ENCODE results near the gene FAIM. TPM values are rescaled to one million over a fixed set of nuclear protein-coding genes. Genes with fewer than 3 reads are reported as not detected.

Gene FAIM
- total and polyA plus RNA-seq, 2 experiments from 2014 or later: 12.0 to 29.7 TPM

DNA sequence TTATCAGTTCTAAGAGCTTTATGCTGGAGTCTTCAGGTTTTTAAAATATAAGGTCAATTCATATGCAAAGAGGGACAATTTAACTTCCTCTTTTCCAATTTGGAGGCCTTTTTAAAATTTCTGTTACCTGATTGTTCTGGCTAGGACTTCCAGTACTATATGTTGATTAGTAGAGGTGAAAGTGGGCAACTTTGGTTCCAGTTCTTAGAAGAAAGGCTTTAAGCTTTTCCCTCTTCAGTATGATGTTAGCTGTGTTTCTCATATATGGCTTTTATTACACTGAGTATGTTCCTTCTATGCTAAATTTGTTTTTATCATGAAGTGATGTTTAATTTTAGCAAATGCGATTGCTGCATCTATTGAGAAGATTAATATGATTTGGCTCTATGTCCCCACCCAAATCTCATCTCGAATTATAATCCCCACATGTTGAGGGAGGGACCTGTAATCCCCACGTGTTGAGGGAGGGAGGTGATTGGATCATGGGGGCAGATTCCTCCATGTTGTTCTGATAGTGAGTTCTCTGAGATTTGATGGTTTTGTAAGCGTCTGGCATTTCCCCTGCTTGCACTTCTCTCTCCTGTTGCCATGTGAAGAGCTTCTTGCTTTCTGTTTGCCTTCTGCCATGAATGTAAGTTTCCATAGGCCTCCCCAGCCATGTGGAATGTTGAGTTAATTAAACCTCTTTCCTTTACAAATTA is 33.8 kb downstream of the FAIM start (continued):
- TF ChIP-seq, protein P1, sequence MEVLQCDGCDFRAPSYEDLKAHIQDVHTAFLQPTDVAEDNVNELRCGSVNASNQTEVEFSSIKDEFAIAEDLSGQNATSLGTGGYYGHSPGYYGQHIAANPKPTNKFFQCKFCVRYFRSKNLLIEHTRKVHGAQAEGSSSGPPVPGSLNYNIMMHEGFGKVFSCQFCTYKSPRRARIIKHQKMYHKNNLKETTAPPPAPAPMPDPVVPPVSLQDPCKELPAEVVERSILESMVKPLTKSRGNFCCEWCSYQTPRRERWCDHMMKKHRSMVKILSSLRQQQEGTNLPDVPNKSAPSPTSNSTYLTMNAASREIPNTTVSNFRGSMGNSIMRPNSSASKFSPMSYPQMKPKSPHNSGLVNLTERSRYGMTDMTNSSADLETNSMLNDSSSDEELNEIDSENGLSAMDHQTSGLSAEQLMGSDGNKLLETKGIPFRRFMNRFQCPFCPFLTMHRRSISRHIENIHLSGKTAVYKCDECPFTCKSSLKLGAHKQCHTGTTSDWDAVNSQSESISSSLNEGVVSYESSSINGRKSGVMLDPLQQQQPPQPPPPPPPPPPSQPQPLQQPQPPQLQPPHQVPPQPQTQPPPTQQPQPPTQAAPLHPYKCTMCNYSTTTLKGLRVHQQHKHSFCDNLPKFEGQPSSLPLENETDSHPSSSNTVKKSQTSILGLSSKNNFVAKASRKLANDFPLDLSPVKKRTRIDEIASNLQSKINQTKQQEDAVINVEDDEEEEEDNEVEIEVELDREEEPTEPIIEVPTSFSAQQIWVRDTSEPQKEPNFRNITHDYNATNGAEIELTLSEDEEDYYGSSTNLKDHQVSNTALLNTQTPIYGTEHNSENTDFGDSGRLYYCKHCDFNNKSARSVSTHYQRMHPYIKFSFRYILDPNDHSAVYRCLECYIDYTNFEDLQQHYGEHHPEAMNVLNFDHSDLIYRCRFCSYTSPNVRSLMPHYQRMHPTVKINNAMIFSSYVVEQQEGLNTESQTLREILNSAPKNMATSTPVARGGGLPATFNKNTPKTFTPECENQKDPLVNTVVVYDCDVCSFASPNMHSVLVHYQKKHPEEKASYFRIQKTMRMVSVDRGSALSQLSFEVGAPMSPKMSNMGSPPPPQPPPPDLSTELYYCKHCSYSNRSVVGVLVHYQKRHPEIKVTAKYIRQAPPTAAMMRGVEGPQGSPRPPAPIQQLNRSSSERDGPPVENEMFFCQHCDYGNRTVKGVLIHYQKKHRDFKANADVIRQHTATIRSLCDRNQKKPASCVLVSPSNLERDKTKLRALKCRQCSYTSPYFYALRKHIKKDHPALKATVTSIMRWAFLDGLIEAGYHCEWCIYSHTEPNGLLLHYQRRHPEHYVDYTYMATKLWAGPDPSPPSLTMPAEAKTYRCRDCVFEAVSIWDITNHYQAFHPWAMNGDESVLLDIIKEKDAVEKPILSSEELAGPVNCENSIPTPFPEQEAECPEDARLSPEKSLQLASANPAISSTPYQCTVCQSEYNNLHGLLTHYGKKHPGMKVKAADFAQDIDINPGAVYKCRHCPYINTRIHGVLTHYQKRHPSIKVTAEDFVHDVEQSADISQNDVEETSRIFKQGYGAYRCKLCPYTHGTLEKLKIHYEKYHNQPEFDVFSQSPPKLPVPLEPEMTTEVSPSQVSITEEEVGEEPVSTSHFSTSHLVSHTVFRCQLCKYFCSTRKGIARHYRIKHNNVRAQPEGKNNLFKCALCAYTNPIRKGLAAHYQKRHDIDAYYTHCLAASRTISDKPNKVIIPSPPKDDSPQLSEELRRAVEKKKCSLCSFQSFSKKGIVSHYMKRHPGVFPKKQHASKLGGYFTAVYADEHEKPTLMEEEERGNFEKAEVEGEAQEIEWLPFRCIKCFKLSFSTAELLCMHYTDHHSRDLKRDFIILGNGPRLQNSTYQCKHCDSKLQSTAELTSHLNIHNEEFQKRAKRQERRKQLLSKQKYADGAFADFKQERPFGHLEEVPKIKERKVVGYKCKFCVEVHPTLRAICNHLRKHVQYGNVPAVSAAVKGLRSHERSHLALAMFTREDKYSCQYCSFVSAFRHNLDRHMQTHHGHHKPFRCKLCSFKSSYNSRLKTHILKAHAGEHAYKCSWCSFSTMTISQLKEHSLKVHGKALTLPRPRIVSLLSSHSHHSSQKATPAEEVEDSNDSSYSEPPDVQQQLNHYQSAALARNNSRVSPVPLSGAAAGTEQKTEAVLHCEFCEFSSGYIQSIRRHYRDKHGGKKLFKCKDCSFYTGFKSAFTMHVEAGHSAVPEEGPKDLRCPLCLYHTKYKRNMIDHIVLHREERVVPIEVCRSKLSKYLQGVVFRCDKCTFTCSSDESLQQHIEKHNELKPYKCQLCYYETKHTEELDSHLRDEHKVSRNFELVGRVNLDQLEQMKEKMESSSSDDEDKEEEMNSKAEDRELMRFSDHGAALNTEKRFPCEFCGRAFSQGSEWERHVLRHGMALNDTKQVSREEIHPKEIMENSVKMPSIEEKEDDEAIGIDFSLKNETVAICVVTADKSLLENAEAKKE (CRISPR knock-in tag; IDR thresholded peaks at IDR 0.05): no peak
- TF ChIP-seq, protein P2, sequence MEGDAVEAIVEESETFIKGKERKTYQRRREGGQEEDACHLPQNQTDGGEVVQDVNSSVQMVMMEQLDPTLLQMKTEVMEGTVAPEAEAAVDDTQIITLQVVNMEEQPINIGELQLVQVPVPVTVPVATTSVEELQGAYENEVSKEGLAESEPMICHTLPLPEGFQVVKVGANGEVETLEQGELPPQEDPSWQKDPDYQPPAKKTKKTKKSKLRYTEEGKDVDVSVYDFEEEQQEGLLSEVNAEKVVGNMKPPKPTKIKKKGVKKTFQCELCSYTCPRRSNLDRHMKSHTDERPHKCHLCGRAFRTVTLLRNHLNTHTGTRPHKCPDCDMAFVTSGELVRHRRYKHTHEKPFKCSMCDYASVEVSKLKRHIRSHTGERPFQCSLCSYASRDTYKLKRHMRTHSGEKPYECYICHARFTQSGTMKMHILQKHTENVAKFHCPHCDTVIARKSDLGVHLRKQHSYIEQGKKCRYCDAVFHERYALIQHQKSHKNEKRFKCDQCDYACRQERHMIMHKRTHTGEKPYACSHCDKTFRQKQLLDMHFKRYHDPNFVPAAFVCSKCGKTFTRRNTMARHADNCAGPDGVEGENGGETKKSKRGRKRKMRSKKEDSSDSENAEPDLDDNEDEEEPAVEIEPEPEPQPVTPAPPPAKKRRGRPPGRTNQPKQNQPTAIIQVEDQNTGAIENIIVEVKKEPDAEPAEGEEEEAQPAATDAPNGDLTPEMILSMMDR (conservative IDR thresholded peaks at IDR 0.05; ENCODE audit: low read depth in 2 of 2): no peak
- no peak for TF ChIP-seq CREB1 (CRISPR knock-in tag; IDR thresholded peaks at IDR 0.05; ENCODE audit: low read depth)

- H3K9me3 Mint-ChIP-seq: peaks cover 66% of the 10 kb centered on the region
- TF ChIP-seq CREB1 (CRISPR knock-in tag; IDR thresholded peaks at IDR 0.05; ENCODE audit: low read depth) (no peak), JUNB (IDR thresholded peaks at IDR 0.05; ENCODE audit: unreplicated experiment) (no peak), POLR2AphosphoS5 (IDR thresholded peaks at IDR 0.05; ENCODE audit: low read depth) (no peak), ZNF114 (CRISPR knock-in tag; IDR thresholded peaks at IDR 0.05) (no peak)
- TF ChIP-seq, protein P3, sequence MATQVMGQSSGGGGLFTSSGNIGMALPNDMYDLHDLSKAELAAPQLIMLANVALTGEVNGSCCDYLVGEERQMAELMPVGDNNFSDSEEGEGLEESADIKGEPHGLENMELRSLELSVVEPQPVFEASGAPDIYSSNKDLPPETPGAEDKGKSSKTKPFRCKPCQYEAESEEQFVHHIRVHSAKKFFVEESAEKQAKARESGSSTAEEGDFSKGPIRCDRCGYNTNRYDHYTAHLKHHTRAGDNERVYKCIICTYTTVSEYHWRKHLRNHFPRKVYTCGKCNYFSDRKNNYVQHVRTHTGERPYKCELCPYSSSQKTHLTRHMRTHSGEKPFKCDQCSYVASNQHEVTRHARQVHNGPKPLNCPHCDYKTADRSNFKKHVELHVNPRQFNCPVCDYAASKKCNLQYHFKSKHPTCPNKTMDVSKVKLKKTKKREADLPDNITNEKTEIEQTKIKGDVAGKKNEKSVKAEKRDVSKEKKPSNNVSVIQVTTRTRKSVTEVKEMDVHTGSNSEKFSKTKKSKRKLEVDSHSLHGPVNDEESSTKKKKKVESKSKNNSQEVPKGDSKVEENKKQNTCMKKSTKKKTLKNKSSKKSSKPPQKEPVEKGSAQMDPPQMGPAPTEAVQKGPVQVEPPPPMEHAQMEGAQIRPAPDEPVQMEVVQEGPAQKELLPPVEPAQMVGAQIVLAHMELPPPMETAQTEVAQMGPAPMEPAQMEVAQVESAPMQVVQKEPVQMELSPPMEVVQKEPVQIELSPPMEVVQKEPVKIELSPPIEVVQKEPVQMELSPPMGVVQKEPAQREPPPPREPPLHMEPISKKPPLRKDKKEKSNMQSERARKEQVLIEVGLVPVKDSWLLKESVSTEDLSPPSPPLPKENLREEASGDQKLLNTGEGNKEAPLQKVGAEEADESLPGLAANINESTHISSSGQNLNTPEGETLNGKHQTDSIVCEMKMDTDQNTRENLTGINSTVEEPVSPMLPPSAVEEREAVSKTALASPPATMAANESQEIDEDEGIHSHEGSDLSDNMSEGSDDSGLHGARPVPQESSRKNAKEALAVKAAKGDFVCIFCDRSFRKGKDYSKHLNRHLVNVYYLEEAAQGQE (IDR thresholded peaks at IDR 0.05; ENCODE audit: unreplicated experiment): no peak
Measured at GRCh38 chr3:138642927-138643253, 34.3 kb downstream of the FAIM start.

More at GRCh38 chr3:138642927-138643253, 34.3 kb downstream of the FAIM start:
- H4K20me1 ChIP-seq (replicated peaks; ENCODE audit: insufficient read depth): no peaks in the 10 kb centered on the region
- DNase-seq (ENCODE audit: low spot score) (no peak), ATAC-seq (no peak)
- Mint-ChIP-seq H3K4me1 (no peaks in the 10 kb centered on the region), H3K27ac (no peak overlapping the region), H3K36me3 (ENCODE audit: low read depth) (peaks cover 53% of the 10 kb centered on the region), H3K4me3 (no peak overlapping the region), H3K27me3 (ENCODE audit: insufficient read depth, low read depth, poor library complexity) (peaks cover 11% of the 10 kb centered on the region)
- H3K4me3 ChIP-seq: no peak overlapping the region
- H3K27ac ChIP-seq (ENCODE audit: low read depth): no peak overlapping the region
- no peaks in the 10 kb centered on the region for H3F3A ChIP-seq (replicated peaks; ENCODE audit: low read depth)
- H3K9me2 ChIP-seq (ENCODE audit: insufficient read depth): no peaks in the 10 kb centered on the region
- no peaks in the 10 kb centered on the region for H3K27me3 ChIP-seq (ENCODE audit: insufficient read depth)
- no peaks in the 10 kb centered on the region for H3K79me2 ChIP-seq (replicated peaks; ENCODE audit: insufficient read depth)
- peaks cover 13% of the 10 kb centered on the region; the same call in 1 of the 2 replicates for H3K36me3 ChIP-seq (ENCODE audit: insufficient read depth)
- no peak overlapping the region for H2AFZ ChIP-seq
- H3K4me2 ChIP-seq: no peak overlapping the region
- no peaks in the 10 kb centered on the region for H3K4me1 ChIP-seq (ENCODE audit: insufficient read depth)

Data from GM23338 (cell line).